Measurements from ENCODE around the gene PPP1R7. TPM values are rescaled to one million over a fixed set of nuclear protein-coding genes. Genes with fewer than 3 reads are reported as not detected.

Gene PPP1R7
- total RNA-seq, 6 donors from 2014 or later = 38.8 to 76.1 (median 57.7) TPM

DNA sequence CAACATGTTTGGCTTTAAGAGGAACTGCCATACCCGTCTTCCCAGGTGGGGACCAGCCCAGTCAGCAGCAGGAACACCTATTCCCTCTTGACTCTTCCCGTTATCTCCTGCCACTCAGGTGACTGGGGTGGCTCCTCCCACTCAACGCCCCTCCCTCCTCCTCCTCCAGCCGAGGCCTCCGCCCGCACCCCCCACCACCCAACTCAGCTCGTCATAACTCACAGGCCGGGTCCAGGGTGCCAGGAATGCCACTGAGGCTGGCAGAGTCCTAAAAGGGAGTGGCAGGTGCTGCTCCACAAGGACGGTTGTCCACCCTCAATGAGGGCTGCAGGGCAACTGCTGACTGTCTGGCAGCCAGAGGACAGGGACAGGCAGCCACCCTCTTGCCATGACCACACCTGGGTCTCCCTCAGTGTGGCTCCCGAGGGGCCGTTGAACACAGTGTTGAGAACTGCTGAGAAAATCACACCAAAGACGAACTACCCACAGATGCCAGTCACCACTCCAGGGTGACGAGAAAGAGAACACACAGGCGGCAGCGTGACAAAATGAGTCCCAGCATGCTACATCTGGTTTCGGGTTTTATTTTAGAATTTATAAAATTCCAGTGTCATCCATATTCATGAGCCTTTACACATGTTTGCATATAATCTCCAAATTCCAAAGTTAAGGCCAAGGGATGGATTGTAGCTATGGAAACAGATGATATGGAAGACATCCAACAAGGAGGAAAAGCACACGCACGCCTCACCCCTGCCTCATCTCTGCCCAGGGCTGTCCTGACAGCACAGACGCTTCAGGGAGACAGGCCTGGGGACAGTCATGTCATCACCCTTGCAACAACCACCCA, 76.7 kb downstream of the PPP1R7 start:
- H3K36me3 ChIP-seq = peaks cover 41 to 65% (median 57%) of the 10 kb centered on the region in 4 donors
- ATAC-seq (ENCODE audit: low FRiP score in 2 of 2) (no peak), DNase-seq (no peak)
- H3K27me3 ChIP-seq = no peaks in the 10 kb centered on the region
- no peak overlapping the region for H3K27ac ChIP-seq
- TF ChIP-seq POLR2A (IDR thresholded peaks at IDR 0.05) = no peak
- TF ChIP-seq, protein P1, sequence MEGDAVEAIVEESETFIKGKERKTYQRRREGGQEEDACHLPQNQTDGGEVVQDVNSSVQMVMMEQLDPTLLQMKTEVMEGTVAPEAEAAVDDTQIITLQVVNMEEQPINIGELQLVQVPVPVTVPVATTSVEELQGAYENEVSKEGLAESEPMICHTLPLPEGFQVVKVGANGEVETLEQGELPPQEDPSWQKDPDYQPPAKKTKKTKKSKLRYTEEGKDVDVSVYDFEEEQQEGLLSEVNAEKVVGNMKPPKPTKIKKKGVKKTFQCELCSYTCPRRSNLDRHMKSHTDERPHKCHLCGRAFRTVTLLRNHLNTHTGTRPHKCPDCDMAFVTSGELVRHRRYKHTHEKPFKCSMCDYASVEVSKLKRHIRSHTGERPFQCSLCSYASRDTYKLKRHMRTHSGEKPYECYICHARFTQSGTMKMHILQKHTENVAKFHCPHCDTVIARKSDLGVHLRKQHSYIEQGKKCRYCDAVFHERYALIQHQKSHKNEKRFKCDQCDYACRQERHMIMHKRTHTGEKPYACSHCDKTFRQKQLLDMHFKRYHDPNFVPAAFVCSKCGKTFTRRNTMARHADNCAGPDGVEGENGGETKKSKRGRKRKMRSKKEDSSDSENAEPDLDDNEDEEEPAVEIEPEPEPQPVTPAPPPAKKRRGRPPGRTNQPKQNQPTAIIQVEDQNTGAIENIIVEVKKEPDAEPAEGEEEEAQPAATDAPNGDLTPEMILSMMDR (IDR thresholded peaks at IDR 0.05) = no peak
- TF ChIP-seq EP300 (IDR thresholded peaks at IDR 0.05) = no peak
- no peak for TF ChIP-seq POLR2AphosphoS5 (IDR thresholded peaks at IDR 0.05)
- H3K4me3 ChIP-seq = no peak overlapping the region
- WGBS, 2 donors = 84 to 86% methylated on average over 16 to 18 of the region's 19 CpGs
- no peaks in the 10 kb centered on the region for H3K9me3 ChIP-seq
- H3K4me1 ChIP-seq = no peaks in the 10 kb centered on the region

- Histone ChIP-seq H3K27ac (no peak overlapping the region), H3K27me3 (no peaks in the 10 kb centered on the region), H3K9me3 (no peaks in the 10 kb centered on the region), H3K4me1 (no peaks in the 10 kb centered on the region), H3K36me3 (peaks cover 47 to 72% (median 64%) of the 10 kb centered on the region in 4 donors), H3K4me3 (no peak overlapping the region)
- ATAC-seq (ENCODE audit: low FRiP score in 2 of 2) (no peak), DNase-seq (no peak)
- TF ChIP-seq POLR2A (IDR thresholded peaks at IDR 0.05) (no peak), POLR2AphosphoS5 (IDR thresholded peaks at IDR 0.05) (no peak), EP300 (IDR thresholded peaks at IDR 0.05) (no peak)
- TF ChIP-seq, protein P1 (IDR thresholded peaks at IDR 0.05) = no peak
- WGBS, 2 donors = 85 to 89% methylated on average over 8 of the region's 8 CpGs
Observed at GRCh38 chr2:241227594-241227993, 77.3 kb downstream of the PPP1R7 start.

GRCh38 chr2:241228081-241228859, 78.0 kb downstream of the PPP1R7 start:
- no peak for ATAC-seq (ENCODE audit: low FRiP score in 2 of 2)
- TF ChIP-seq, protein P1 (IDR thresholded peaks at IDR 0.05) = no peak
- no peak for TF ChIP-seq EP300 (IDR thresholded peaks at IDR 0.05)
- no peak for TF ChIP-seq POLR2AphosphoS5 (IDR thresholded peaks at IDR 0.05)
- TF ChIP-seq POLR2A (IDR thresholded peaks at IDR 0.05) = no peak
- Histone ChIP-seq H3K4me1 (no peaks in the 10 kb centered on the region), H3K4me3 (no peak overlapping the region), H3K9me3 (no peaks in the 10 kb centered on the region), H3K27ac (no peak overlapping the region), H3K36me3 (peaks cover 52 to 78% (median 70%) of the 10 kb centered on the region in 4 donors), H3K27me3 (no peaks in the 10 kb centered on the region)
- WGBS, 2 donors = 93 to 95% methylated on average over 16 to 26 of the region's 26 CpGs
- DNase-seq = peak in 1 of 2 donors; percentile 62

DNA sequence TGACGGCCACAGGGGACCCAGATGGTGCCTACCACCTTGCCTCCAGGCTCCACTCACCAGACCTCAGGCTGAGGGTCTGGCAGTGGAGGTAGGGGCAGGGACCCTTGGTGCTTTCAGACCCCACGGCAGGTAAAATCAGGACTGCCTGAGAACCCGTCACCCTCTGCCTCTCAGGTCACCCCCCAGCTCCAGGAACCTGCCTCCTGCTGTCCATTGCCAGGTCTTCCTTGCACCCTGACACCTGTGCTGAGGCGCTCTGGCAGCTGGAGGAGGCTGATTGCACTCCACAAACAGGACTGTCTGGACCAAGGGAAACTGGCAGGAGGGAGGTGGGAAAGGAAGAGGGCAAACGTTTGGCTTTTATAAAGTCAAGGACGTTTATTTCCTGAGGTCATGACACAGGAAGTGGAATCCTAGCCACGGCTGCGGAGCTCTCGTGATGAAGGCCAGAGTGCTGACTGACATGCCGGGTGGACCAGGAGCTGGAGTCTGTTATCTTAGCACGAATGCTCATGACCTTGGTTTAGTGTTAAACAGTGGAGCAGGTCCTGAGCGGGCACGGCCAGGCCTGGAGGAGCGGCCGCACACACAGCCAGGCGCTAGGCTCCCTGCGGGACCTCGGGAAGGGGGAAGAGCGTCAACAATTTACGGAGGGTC, 78.7 kb downstream of the PPP1R7 start:
- H3K27me3 ChIP-seq = no peaks in the 10 kb centered on the region
- no peak overlapping the region for H3K27ac ChIP-seq
- ATAC-seq (ENCODE audit: low FRiP score in 2 of 2) = no peak
- 74 to 78% methylated on average over 18 to 20 of the region's 20 CpGs for WGBS, 2 donors
- TF ChIP-seq EP300 (IDR thresholded peaks at IDR 0.05) (no peak), POLR2A (IDR thresholded peaks at IDR 0.05) (no peak), POLR2AphosphoS5 (IDR thresholded peaks at IDR 0.05) (no peak)
- TF ChIP-seq, protein P1 (IDR thresholded peaks at IDR 0.05) = no peak
- peak in 1 of 2 donors; percentile 73 for DNase-seq
- peaks cover 57 to 86% (median 78%) of the 10 kb centered on the region in 4 donors for H3K36me3 ChIP-seq
- H3K4me1 ChIP-seq = no peaks in the 10 kb centered on the region
- H3K4me3 ChIP-seq = no peak overlapping the region
- H3K9me3 ChIP-seq = no peaks in the 10 kb centered on the region
